ENCODE measurements around the gene CEP112.

Gene CEP112

GRCh38 chr17:65895969-65896368, 296.0 kb downstream of the CEP112 start:
- Histone ChIP-seq H2AFZ (ENCODE audit: low read length) (no peak overlapping the region), H3F3A (ENCODE audit: insufficient read depth, low read length) (no peaks in the 10 kb centered on the region)

GRCh38 chr17:65893692-65894279, 298.1 kb downstream of the CEP112 start:
- H3K9ac ChIP-seq (ENCODE audit: low read length) = no peak overlapping the region
- DNase-seq = no peak
- no peaks in the 10 kb centered on the region for H3K9me3 ChIP-seq (replicated peaks; ENCODE audit: insufficient read depth, low read length)
- H3F3A ChIP-seq (ENCODE audit: insufficient read depth, low read length) = no peaks in the 10 kb centered on the region
- H3K79me2 ChIP-seq (ENCODE audit: low read length) = no peaks in the 10 kb centered on the region
- no peak overlapping the region for H3K27ac ChIP-seq (ENCODE audit: low read length)
- no peak overlapping the region for H2AFZ ChIP-seq (ENCODE audit: low read length)
- no peaks in the 10 kb centered on the region for H3K36me3 ChIP-seq (replicated peaks; ENCODE audit: insufficient read depth, low read length)
- H3K4me3 ChIP-seq (ENCODE audit: low read length) = no peak overlapping the region
- no peak for TF ChIP-seq CTCF (IDR thresholded peaks at IDR 0.05; ENCODE audit: low read length)
- no peak for TF ChIP-seq EZH2 (optimal IDR thresholded peaks at IDR 0.05; ENCODE audit: low read depth, low read length)
- TF ChIP-seq EZH2phosphoT487 (IDR thresholded peaks at IDR 0.05; ENCODE audit: low read length) = no peak
- H3K9me2 ChIP-seq (replicated peaks; ENCODE audit: insufficient read depth, low read length) = no peaks in the 10 kb centered on the region
- no peaks in the 10 kb centered on the region for H4K20me1 ChIP-seq (ENCODE audit: insufficient read depth, low read length)
- no peaks in the 10 kb centered on the region for H3K27me3 ChIP-seq (replicated peaks; ENCODE audit: insufficient read depth, low read length)
- H3K4me1 ChIP-seq (ENCODE audit: low read length) = no peaks in the 10 kb centered on the region
- no peak overlapping the region for H3K4me2 ChIP-seq (ENCODE audit: low read depth, low read length)

More at GRCh38 chr17:65895969-65896368, 296.0 kb downstream of the CEP112 start:
- H3K9ac ChIP-seq (ENCODE audit: low read length) = no peak overlapping the region
- no peaks in the 10 kb centered on the region for H3K36me3 ChIP-seq (replicated peaks; ENCODE audit: insufficient read depth, low read length)
- H4K20me1 ChIP-seq (ENCODE audit: insufficient read depth, low read length) = no peaks in the 10 kb centered on the region
- H3K79me2 ChIP-seq (ENCODE audit: low read length) = no peaks in the 10 kb centered on the region
- H3K4me1 ChIP-seq (ENCODE audit: low read length) = no peaks in the 10 kb centered on the region
- no peak overlapping the region for H3K4me3 ChIP-seq (ENCODE audit: low read length)
- no peaks in the 10 kb centered on the region for H3K27me3 ChIP-seq (replicated peaks; ENCODE audit: insufficient read depth, low read length)
- no peaks in the 10 kb centered on the region for H3K9me3 ChIP-seq (replicated peaks; ENCODE audit: insufficient read depth, low read length)
- TF ChIP-seq CTCF (IDR thresholded peaks at IDR 0.05; ENCODE audit: low read length) (no peak), EZH2 (optimal IDR thresholded peaks at IDR 0.05; ENCODE audit: low read depth, low read length) (no peak)
- H3K27ac ChIP-seq (ENCODE audit: low read length) = no peak overlapping the region
- DNase-seq = no peak
- no peaks in the 10 kb centered on the region for H3K9me2 ChIP-seq (replicated peaks; ENCODE audit: insufficient read depth, low read length)
- H3K4me2 ChIP-seq (ENCODE audit: low read depth, low read length) = no peak overlapping the region

GRCh38 chr17:65892912-65893377, 299.0 kb downstream of the CEP112 start:
- no peak for TF ChIP-seq EZH2 (optimal IDR thresholded peaks at IDR 0.05; ENCODE audit: low read depth, low read length)
- TF ChIP-seq EZH2phosphoT487 (IDR thresholded peaks at IDR 0.05; ENCODE audit: low read length) = no peak
- TF ChIP-seq CTCF (IDR thresholded peaks at IDR 0.05; ENCODE audit: low read length) = no peak
- Histone ChIP-seq H3K9me3 (replicated peaks; ENCODE audit: insufficient read depth, low read length) (no peaks in the 10 kb centered on the region), H3K4me3 (ENCODE audit: low read length) (no peak overlapping the region), H3K9me2 (replicated peaks; ENCODE audit: insufficient read depth, low read length) (no peaks in the 10 kb centered on the region), H3K4me2 (ENCODE audit: low read depth, low read length) (no peak overlapping the region), H4K20me1 (ENCODE audit: insufficient read depth, low read length) (no peaks in the 10 kb centered on the region), H2AFZ (ENCODE audit: low read length) (no peak overlapping the region), H3F3A (ENCODE audit: insufficient read depth, low read length) (no peaks in the 10 kb centered on the region), H3K27ac (ENCODE audit: low read length) (no peak overlapping the region), H3K4me1 (ENCODE audit: low read length) (no peaks in the 10 kb centered on the region), H3K27me3 (replicated peaks; ENCODE audit: insufficient read depth, low read length) (no peaks in the 10 kb centered on the region), H3K79me2 (ENCODE audit: low read length) (no peaks in the 10 kb centered on the region), H3K36me3 (replicated peaks; ENCODE audit: insufficient read depth, low read length) (no peaks in the 10 kb centered on the region), H3K9ac (ENCODE audit: low read length) (no peak overlapping the region)
- DNase-seq = no peak

Measured in MM.1S (cell line).